Measurements from ENCODE around the gene KIAA0513.
"Not testable (repeated sequence)": the region's sequence is repeated elsewhere in the genome, so short reads cannot be mapped to it uniquely, and the experiment has no call there.

Gene KIAA0513

GRCh38 chr16:85107532-85107931, 79.9 kb downstream of the KIAA0513 start:
- Mint-ChIP-seq H3K9me3 (no peaks in the 10 kb centered on the region), H3K4me3 (no peak overlapping the region), H3K27me3 (no peaks in the 10 kb centered on the region), H3K27ac (no peak overlapping the region), H3K4me1 (peaks cover 38% of the 10 kb centered on the region)
- DNase-seq (no peak), ATAC-seq (no peak)

DNA sequence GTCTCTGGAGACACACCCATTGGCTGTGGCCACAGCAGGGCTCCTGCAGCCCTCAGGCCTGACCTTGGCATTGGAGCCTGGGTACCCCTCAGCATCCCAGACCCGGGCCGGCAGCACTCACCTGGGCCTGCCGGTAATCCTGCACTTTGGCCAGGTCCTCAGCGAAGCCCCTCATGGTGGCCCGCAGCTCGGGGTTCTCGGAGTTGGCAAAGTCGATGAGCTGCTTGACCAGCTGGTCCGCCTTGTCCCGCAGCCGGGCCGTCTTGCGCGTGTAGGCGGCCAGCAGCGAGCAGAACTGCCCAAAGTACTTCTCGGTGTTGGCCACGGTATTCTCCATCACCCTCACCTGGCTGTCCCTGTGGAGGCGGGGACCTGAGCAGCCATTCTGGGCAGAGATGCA, 82.5 kb downstream of the KIAA0513 start:
- no peaks in the 10 kb centered on the region for H3K27me3 Mint-ChIP-seq
- H3K27ac Mint-ChIP-seq, result no peak overlapping the region
- DNase-seq (no peak), ATAC-seq (no peak)
- no peaks in the 10 kb centered on the region for H3K9me3 Mint-ChIP-seq
- H3K4me1 Mint-ChIP-seq, result peaks cover 18% of the 10 kb centered on the region
- no peak overlapping the region for H3K4me3 Mint-ChIP-seq

DNA sequence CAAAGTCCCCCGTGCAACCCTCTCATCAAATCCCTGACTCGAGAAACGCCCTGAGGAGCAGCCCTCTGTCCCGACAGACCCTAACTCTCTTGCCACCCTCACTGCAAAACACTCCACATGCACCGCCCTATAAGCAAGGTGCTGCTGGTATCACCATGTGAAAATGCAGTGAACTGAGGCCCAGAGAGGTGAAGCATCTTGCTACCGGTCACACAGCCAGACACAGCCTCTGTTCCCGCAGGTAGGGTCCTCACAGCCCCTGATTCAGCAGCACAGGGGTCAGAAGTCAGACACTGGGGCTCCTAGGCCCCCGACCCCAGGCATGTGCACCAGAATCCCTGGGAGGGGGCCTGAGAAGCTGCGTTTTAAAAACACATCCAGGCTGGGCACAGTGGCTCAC, 83.6 kb downstream of the KIAA0513 start:
- DNase-seq (no peak), ATAC-seq (no peak)
- no peaks in the 10 kb centered on the region for H3K9me3 Mint-ChIP-seq
- H3K27ac Mint-ChIP-seq, result no peak overlapping the region
- H3K27me3 Mint-ChIP-seq, result no peaks in the 10 kb centered on the region
- H3K4me3 Mint-ChIP-seq, result no peak overlapping the region
- peaks cover 9% of the 10 kb centered on the region for H3K4me1 Mint-ChIP-seq

GRCh38 chr16:85112364-85112763, 84.8 kb downstream of the KIAA0513 start, which contains the start of gene CIBAR2:
TSS of gene CIBAR2 (minus strand) at chr16:85112472. CDS start at chr16:85112352, 120 bp downstream.
- Mint-ChIP-seq H3K4me1 (peaks cover 8% of the 10 kb centered on the region), H3K27me3 (no peaks in the 10 kb centered on the region), H3K4me3 (no peak within 1 kb of the TSS), H3K9me3 (no peaks in the 10 kb centered on the region), H3K27ac (no peak within 1 kb of the TSS)
- ATAC-seq, result no peak
- DNase-seq, result no peak

DNA sequence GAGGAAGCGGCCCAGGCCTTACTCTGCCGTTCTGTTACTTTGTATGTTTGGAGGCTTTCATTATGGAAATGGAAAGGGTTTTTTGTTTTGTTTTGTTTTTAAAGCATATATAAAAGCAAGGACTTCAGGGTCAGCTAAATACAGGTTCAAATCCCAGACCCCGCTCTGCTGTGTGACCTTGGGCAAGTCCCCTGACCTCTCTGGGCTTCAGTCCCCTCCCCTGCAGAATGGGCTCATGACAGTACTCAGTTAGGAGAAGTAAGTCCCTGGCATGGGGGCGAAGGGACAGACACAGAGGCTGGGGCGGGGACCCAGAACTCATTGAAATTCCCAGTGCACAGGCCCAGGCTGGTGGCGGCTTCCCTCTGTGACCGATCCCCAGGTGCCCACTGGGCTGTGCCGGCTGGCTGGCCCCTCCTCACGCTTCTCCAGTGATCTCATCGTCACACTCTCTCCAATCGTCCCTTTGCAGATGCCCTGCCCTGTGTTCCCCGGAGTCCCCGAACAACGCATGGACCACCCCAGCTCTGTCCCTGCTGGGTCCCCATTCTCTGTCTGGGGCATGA, 85.7 kb downstream of the KIAA0513 start:
- Mint-ChIP-seq H3K4me3 (no peak overlapping the region), H3K27me3 (no peaks in the 10 kb centered on the region), H3K4me1 (peaks cover 8% of the 10 kb centered on the region), H3K9me3 (no peaks in the 10 kb centered on the region), H3K27ac (no peak overlapping the region)
- DNase-seq (no peak), ATAC-seq (no peak)

DNA sequence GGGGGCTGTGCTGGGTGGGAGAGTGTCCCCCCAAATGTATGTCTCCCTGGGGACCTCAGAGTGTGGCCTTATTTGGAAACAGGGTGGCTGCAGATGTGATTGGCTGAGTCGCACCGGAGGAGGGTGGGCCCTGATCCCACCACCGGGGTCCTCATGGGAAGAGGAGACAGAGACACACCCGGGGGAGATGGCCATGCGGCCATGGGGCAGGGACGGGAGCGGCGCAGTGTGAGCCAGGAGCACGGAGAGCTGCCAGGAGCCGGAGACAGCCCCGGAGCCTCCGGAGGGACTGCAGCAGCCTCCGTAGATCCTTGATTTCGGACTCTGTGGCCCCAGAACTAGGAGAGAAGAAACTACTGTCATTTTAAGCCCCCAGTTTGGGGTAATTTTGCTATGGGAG, 86.3 kb downstream of the KIAA0513 start:
- no peak for DNase-seq
- H3K9me3 Mint-ChIP-seq, result no peaks in the 10 kb centered on the region
- H3K27ac Mint-ChIP-seq, result no peak overlapping the region
- H3K27me3 Mint-ChIP-seq, result no peaks in the 10 kb centered on the region
- ATAC-seq, result no peak
- no peak overlapping the region for H3K4me3 Mint-ChIP-seq
- peaks cover 8% of the 10 kb centered on the region for H3K4me1 Mint-ChIP-seq

- Mint-ChIP-seq H3K27me3 (no peaks in the 10 kb centered on the region), H3K9me3 (no peaks in the 10 kb centered on the region), H3K27ac (peak overlapping the region in 1 of 2 donors; percentile 80), H3K4me1 (peaks cover 8% of the 10 kb centered on the region), H3K4me3 (peak overlapping the region; percentile 70 to 71)
- peak; percentile 86 for DNase-seq
- peak; percentile 90 for ATAC-seq
Measured at GRCh38 chr16:85114909-85115567, 87.4 kb downstream of the KIAA0513 start.

GRCh38 chr16:85117418-85117817, 89.8 kb downstream of the KIAA0513 start:
- peaks cover 8% of the 10 kb centered on the region for H3K4me1 Mint-ChIP-seq
- H3K27me3 Mint-ChIP-seq, result no peaks in the 10 kb centered on the region
- no peaks in the 10 kb centered on the region for H3K9me3 Mint-ChIP-seq
- H3K4me3 Mint-ChIP-seq, result no peak overlapping the region
- H3K27ac Mint-ChIP-seq, result no peak overlapping the region
- DNase-seq, result no peak
- no peak for ATAC-seq

DNA sequence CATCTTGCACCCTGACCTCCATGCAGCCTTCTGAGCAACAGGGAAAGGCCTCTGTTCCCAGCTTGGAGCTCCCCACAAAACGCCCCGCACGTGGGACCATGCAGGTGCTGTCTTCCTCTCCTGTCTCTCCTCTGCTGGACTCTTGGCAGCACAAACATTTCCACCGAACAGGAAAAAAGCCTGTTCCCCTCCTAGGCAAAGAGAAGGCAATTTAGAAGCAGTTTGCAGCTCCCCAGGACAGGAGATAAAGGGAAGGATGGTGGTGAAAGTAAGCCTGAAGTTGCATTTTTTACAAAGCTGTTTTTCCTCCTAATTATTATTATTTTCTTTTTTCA, 92.4 kb downstream of the KIAA0513 start:
- ATAC-seq (no peak), DNase-seq (no peak)
- Mint-ChIP-seq H3K27me3 (no peaks in the 10 kb centered on the region), H3K27ac (no peak overlapping the region), H3K4me1 (peaks cover 3% of the 10 kb centered on the region), H3K9me3 (no peaks in the 10 kb centered on the region), H3K4me3 (no peak overlapping the region)

DNA sequence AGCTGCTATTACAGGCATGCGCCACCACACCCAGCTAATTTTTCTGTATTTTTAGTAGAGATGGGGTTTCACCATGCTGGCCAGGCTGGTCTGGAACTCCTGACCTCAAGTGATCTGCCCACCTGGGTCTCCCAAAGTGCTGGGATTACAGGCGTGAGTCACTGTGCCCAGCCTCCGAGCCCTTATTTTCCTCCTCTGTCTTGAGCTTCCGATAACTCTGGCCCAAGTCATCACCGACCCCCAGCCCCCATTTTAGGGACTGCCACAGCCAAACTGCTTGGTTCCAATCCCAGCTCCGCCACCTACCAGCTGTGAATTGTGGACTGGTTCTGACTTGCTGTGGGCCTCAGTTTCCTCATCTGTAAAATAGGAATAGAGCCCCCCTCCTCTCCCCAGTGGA, 95.8 kb downstream of the KIAA0513 start:
- peaks cover 22% of the 10 kb centered on the region for H3K4me1 Mint-ChIP-seq
- not testable (repeated sequence) for H3K27me3 Mint-ChIP-seq, ATAC-seq, H3K9me3 Mint-ChIP-seq, H3K4me3 Mint-ChIP-seq, H3K27ac Mint-ChIP-seq, DNase-seq

- no peak for ATAC-seq
- no peaks in the 10 kb centered on the region for H3K27me3 Mint-ChIP-seq
- DNase-seq, result no peak
- H3K4me1 Mint-ChIP-seq, result peaks cover 22% of the 10 kb centered on the region
- no peak overlapping the region for H3K4me3 Mint-ChIP-seq
- no peaks in the 10 kb centered on the region for H3K9me3 Mint-ChIP-seq
- no peak overlapping the region for H3K27ac Mint-ChIP-seq
Measured at GRCh38 chr16:85123891-85124635, 96.5 kb downstream of the KIAA0513 start.

- Mint-ChIP-seq H3K4me3 (no peak overlapping the region), H3K27ac (no peak overlapping the region), H3K27me3 (no peaks in the 10 kb centered on the region), H3K4me1 (peaks cover 22% of the 10 kb centered on the region), H3K9me3 (no peaks in the 10 kb centered on the region)
- no peak for ATAC-seq
- DNase-seq, result no peak
Measured at GRCh38 chr16:85124636-85125346, 97.2 kb downstream of the KIAA0513 start.

DNA sequence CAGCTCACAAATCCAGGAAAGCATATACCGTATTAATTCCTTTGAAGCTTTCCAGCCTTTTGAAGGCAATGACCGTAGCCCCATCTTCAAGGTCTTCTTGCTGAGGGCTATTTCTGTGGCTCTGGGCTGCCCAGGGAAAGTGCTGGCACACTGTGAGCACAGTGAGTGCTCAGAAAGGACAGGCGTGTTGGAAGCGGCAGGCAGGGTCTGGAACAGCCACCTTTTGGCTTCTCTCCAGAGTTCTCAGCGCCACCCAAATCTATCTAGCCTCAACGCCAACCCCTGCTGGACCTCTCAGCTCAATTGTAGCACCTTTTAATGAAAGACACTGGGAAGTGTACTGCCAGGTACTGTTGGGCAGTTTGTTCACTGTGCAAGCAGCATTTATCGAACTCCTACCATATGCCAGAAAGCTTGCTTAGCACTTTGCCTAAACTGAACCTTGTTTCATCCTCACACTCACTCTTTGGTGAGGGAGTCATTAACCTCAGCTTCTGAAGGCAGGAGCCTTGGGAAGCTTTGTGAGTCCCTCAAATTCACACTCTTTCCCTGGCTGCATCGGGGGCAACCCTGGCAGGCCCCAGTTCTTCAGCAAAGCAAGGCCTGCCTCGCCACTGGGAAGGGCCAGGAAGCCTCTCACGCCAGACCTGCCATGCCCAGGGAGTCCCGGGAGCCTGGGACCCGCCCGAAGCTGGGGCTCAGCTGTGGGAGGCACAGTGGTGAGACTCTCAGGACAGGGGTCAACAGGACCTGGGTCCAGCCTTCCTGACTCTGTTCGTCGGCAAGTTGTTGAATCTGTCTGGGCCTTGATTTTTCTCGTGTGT, 98.2 kb downstream of the KIAA0513 start:
- DNase-seq (no peak), ATAC-seq (no peak)
- no peaks in the 10 kb centered on the region for H3K9me3 Mint-ChIP-seq
- H3K4me3 Mint-ChIP-seq, result no peak overlapping the region
- peaks cover 22% of the 10 kb centered on the region for H3K4me1 Mint-ChIP-seq
- H3K27me3 Mint-ChIP-seq, result no peaks in the 10 kb centered on the region
- H3K27ac Mint-ChIP-seq, result peak overlapping the region in 1 of 2 donors; percentile 15

DNA sequence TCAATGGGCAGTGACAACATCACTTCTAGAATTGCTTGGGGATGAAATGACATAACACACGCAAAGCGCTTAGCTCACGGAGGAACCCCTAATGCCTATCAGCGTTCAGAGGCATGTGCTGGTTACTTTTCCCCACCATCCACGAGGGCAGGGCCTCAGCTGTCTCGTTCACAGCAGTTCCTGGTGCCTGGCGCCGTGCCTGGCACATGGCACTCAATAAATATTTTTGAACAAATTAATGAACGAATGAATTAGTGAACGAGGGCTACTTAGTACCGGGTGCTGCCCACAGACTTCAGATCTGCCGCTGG, 98.8 kb downstream of the KIAA0513 start:
- Mint-ChIP-seq H3K4me1 (peaks cover 22% of the 10 kb centered on the region), H3K27me3 (no peaks in the 10 kb centered on the region), H3K4me3 (no peak overlapping the region), H3K27ac (no peak overlapping the region), H3K9me3 (no peaks in the 10 kb centered on the region)
- DNase-seq (no peak), ATAC-seq (no peak)

- ATAC-seq (peak; percentile 18), DNase-seq (no peak)
- Mint-ChIP-seq H3K9me3 (no peaks in the 10 kb centered on the region), H3K4me1 (peaks cover 22% of the 10 kb centered on the region), H3K4me3 (peak overlapping the region in 1 of 2 donors; percentile 61), H3K27ac (no peak overlapping the region), H3K27me3 (no peaks in the 10 kb centered on the region)
Measured at GRCh38 chr16:85126705-85127378, 99.2 kb downstream of the KIAA0513 start.
